Gastrocnemius medialis (tissue), 4 donors: ENCODE data around the gene UBE2V1.

Experiments
- CTCF ChIP-seq, 5 experiments: fragments of 450-650 bp in 3 of 5; fragments of 200-600 bp in 2 of 5; sonication (generic) in 2 of 5; IDR thresholded peaks in 4 of 5; conservative IDR thresholded peaks in 1 of 5; 1 replicate in 4 of 5; 2 replicates in 1 of 5; pipeline ENCODE4 v1.5.1; 2016 to 2019; ENCODE audit warnings: antibody characterized with exemption in 5 of 5, mild to moderate bottlenecking in 3 of 5, moderate library complexity in 3 of 5
- POLR2A ChIP-seq, 2 donors: fragments of 450-650 bp; IDR thresholded peaks; one replicate each; pipeline ENCODE4 v1.6.1; 2017; ENCODE audit warnings: antibody characterized with exemption in 2 of 2, mild to moderate bottlenecking in 2 of 2, moderate library complexity in 2 of 2

GRCh38 chr20:50146732-50147662 is 34.0 kb upstream of the UBE2V1 start:
- TF ChIP-seq POLR2A (IDR thresholded peaks at IDR 0.05) (peak; percentile 3 to 55), CTCF (IDR thresholded peaks at IDR 0.05 in 4 of 5, conservative IDR thresholded peaks at IDR 0.05 in 1 of 5) (no peak)
